Activated T-helper 2 cell treated with anti-CD3 and anti-CD28 coated beads, Interferon-gamma antibody, Interleukin-2, Interleukin-4, amounts not matched to agents 10 μg/mL and 5 μg/mL and 100 μg/mL, durations not matched to agents 14 hours and 24 hours and 36 hours (primary cell): ENCODE data around the gene CCDC170. TPM values are rescaled to one million over a fixed set of nuclear protein-coding genes. Genes with fewer than 3 reads are reported as not detected.
"Not testable (repeated sequence)": the region's sequence is repeated elsewhere in the genome, so short reads cannot be mapped to it uniquely, and the experiment has no call there.

Source experiments
- DNase-seq: peaks from one replicate; pipeline ENCODE4 v3.0.0; 2021; ENCODE audit warnings: low spot score
- H3K27ac Mint-ChIP-seq: one replicate; pipeline ENCODE4 v1.8.0; 2021; ENCODE audit warnings: mixed read lengths
- H3K27me3 Mint-ChIP-seq: one replicate; pipeline ENCODE4 v1.8.0; 2021; ENCODE audit warnings: low read depth, mixed read lengths
- H3K36me3 Mint-ChIP-seq: one replicate; pipeline ENCODE4 v1.8.0; 2021; ENCODE audit warnings: low read depth, mixed read lengths
- H3K4me1 Mint-ChIP-seq: one replicate; pipeline ENCODE4 v1.8.0; 2021; ENCODE audit warnings: low read depth, mixed read lengths
- H3K4me3 Mint-ChIP-seq: one replicate; pipeline ENCODE4 v1.8.0; 2021; ENCODE audit warnings: low read depth, mild to moderate bottlenecking, moderate library complexity, mixed read lengths
- H3K9me3 Mint-ChIP-seq: one replicate; pipeline ENCODE4 v1.8.0; 2021; ENCODE audit warnings: mixed read lengths
- intact Hi-C: fragments of 100-400 bp; cut with micrococcal nuclease; formaldehyde crosslinking; loops from one replicate; pipeline ENCODE4 v1.15.1; 2023
- total RNA-seq: library from RNA; stranded (reverse); gene quantifications from 2 replicates; pipeline ENCODE4 v1.2.3, GENCODE V29; 2022

Gene CCDC170
- total RNA-seq, 1 donor from 2014 or later = not detected

DNA sequence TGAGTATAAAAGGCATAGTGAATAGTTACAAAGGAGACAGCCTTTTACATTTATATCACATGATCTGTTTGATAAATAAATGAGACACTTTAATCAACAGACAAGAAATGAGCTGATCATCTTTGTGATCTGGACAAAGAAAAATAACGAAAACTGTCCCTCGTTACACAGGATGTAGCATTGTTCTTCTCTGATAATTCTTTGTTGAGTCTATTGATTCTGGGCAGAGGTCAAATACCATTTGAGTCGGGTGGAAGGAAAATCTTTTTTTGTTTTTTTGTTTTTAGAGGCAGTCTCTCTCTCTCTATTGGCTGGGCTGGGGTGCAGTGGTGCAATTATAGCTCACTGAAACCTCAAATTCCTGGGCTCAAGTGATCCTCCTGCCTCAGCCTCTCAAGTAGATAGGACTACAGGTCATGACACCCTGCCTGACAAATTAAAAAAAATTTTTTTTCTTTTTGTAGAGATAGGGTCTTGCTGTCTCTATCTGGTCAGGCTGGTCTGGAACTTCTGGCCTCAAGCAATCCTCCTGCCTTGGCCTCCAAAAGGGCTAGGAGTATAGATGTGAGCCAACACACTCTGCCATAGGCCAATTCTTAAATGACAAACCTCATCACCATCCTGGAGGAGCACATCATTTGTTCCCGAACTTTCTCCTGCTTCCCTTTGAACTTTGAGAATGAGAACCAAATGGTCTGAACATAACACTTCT is 41.8 kb downstream of the CCDC170 start:
- intact Hi-C loops = no loop called here
- Mint-ChIP-seq H3K36me3 (no peaks in the 10 kb centered on the region), H3K4me1 (no peaks in the 10 kb centered on the region), H3K27me3 (peaks cover 5% of the 10 kb centered on the region), H3K9me3 (peaks cover 9% of the 10 kb centered on the region), H3K27ac (no peak overlapping the region), H3K4me3 (no peak overlapping the region)
- no peak for DNase-seq

DNA sequence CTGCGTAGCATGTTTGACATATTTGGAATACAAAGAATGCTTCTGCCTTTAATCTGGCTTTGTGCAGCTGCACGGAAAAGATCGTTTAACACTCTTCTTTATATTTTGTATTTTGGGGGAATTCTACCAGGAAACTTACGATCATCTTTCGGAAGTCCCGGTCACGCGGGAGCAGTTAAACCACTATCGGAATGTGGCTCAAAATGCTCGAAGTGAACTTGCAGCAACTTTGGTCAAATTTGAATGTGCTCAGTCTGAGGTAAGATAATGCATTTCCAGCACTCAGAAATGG is 42.3 kb downstream of the CCDC170 start:
- Mint-ChIP-seq H3K4me3 (no peak overlapping the region), H3K27ac (no peak overlapping the region), H3K9me3 (peaks cover 13% of the 10 kb centered on the region), H3K4me1 (no peaks in the 10 kb centered on the region), H3K27me3 (peaks cover 5% of the 10 kb centered on the region), H3K36me3 (no peaks in the 10 kb centered on the region)
- DNase-seq = no peak
- intact Hi-C loops = no loop called here

DNA sequence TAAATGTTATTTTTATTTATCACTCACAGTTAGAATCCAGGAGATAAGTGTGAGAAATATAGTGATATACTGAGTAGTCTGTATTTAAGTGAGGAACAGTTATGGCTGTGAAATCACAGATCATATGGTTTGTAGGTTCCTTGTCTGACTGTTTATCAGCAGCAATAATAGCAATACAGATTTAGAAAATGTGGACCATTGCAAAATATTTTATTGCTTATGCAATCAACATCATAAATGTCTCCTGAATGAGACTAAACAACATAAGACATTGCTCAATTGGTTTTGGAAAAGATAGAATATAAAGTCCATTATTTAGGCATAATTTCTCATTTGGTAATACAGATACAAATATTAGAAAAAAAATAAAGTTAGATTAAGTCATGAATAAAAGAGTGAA is 43.7 kb downstream of the CCDC170 start:
- intact Hi-C loops = no loop called here
- H3K27ac Mint-ChIP-seq = no peak overlapping the region
- peaks cover 5% of the 10 kb centered on the region for H3K27me3 Mint-ChIP-seq
- H3K4me1 Mint-ChIP-seq = no peaks in the 10 kb centered on the region
- H3K4me3 Mint-ChIP-seq = no peak overlapping the region
- H3K9me3 Mint-ChIP-seq = peaks cover 15% of the 10 kb centered on the region
- DNase-seq = no peak
- H3K36me3 Mint-ChIP-seq = no peaks in the 10 kb centered on the region

DNA sequence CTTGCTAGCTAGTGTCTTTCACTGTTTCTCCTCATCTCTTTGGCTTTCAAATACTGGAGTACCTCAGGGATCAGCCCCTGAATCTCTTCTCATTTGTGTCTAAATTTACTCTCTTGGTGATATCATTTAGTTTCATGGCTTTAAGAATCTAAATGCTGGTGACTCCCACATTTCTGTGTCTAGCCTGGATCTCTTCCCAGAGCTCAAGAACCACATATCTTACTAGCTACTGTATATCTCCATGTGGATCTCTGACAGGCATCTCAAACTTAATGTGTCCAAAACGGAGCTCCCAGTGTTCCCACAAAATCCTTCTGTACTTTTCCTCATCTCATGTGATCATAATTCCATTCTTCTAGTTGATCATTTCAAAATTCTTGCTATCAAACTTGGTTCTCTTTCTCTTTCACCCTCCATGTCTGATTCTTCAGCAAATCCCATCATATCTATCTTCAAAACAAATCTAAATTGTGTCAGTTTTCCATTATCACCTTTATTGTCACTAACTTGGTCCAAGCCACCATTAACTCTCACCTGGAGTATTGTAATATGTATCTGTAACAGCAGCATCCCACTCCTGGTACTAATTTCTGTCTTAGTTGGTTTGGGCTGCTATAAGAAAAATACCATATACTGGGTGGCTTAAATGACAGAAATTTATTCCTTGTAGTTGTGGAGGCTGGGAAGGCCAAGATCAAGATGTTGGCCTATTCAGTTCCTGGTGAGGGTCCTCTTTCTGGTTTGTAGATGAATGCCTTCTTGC is 45.9 kb downstream of the CCDC170 start:
- peaks cover 15% of the 10 kb centered on the region for H3K9me3 Mint-ChIP-seq
- intact Hi-C loops = no loop called here

DNA sequence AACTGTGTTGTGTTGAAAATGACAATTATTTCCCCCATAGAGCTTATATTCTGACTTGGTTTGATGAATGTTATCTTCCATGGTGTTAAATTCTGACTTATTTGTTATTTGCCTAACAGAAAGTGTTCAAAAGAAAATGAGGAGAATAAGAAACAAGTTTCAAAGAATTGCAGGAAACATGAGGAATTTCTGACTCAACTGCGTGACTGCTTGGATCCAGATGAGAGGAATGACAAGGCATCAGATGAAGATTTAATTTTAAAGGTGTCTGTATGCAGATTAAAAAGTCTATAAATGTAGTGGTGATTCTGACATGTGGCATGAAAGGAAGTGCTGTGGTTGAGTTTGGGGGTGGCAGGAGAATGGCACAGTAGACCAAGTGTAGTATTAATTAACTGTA is 50.6 kb downstream of the CCDC170 start:
- intact Hi-C loops = no loop called here
- DNase-seq = no peak
- Mint-ChIP-seq H3K4me3 (no peak overlapping the region), H3K4me1 (no peaks in the 10 kb centered on the region), H3K9me3 (peaks cover 11% of the 10 kb centered on the region), H3K27ac (no peak overlapping the region), H3K36me3 (no peaks in the 10 kb centered on the region), H3K27me3 (no peaks in the 10 kb centered on the region)

More for the DNA sequence above, 45.9 kb downstream of the CCDC170 start:
- no peaks in the 10 kb centered on the region for H3K4me1 Mint-ChIP-seq
- no peak overlapping the region for H3K4me3 Mint-ChIP-seq
- peaks cover 5% of the 10 kb centered on the region for H3K27me3 Mint-ChIP-seq
- H3K36me3 Mint-ChIP-seq = no peaks in the 10 kb centered on the region
- no peak overlapping the region for H3K27ac Mint-ChIP-seq
- no peak for DNase-seq

DNA sequence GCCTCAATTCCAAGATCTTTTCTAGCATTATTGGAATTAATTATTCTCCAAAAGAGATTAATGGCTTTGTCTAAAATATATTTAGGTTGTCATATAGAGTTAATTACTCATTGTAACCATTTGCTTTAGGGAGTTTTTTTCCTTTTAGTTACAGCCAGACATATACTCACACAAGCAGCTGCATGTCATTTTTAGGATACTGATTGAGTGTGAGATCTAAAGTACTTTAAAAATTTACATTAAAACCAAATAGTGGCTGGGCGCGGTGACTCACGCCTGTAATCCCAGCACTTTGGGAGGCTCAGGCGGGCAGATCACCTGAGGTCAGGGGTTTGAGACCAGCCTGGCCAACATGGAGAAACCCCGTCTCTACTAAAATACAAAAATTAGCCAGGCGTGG is 51.1 kb downstream of the CCDC170 start:
- H3K27ac Mint-ChIP-seq, H3K27me3 Mint-ChIP-seq, H3K4me3 Mint-ChIP-seq, H3K36me3 Mint-ChIP-seq, H3K9me3 Mint-ChIP-seq, intact Hi-C loops, H3K4me1 Mint-ChIP-seq, DNase-seq: not testable (repeated sequence)

DNA sequence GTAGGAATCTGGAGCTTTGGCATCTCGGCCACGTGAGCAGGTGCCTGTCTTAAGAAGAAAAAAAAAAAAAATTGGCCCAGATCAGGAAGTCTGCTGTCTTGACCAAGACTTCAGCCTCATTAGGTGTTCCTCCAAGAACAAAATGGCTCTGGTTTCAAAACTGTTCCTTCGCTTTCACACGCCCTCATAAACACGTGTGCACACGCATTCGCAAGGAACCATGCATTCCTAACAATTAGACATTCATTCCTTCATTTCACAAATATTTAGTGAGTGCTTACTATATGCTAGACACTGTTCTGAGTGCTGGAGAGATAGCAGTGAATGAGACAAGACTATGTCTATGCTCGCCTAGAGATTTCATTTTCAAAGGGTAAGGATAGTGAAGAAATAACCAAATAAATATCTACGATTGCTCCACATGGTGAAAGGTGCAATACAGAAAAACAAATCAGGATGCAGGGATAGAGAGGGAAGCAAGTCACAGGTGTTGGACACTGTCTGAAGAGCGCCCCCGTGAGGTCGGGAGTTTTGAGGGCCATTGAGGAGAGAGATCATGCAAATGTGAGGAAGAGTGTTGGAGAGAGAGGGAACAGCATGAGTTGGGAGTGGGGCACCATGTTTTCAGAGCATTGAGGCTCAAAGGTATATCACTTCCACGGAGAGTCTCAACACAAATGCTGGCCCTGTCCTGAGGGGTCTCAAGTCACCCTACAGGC is 53.3 kb downstream of the CCDC170 start:
- intact Hi-C loops = no loop called here
- H3K9me3 Mint-ChIP-seq = no peaks in the 10 kb centered on the region
- H3K4me1 Mint-ChIP-seq = peaks cover 3% of the 10 kb centered on the region
- DNase-seq = no peak
- no peaks in the 10 kb centered on the region for H3K27me3 Mint-ChIP-seq
- no peaks in the 10 kb centered on the region for H3K36me3 Mint-ChIP-seq
- no peak overlapping the region for H3K4me3 Mint-ChIP-seq
- no peak overlapping the region for H3K27ac Mint-ChIP-seq

DNA sequence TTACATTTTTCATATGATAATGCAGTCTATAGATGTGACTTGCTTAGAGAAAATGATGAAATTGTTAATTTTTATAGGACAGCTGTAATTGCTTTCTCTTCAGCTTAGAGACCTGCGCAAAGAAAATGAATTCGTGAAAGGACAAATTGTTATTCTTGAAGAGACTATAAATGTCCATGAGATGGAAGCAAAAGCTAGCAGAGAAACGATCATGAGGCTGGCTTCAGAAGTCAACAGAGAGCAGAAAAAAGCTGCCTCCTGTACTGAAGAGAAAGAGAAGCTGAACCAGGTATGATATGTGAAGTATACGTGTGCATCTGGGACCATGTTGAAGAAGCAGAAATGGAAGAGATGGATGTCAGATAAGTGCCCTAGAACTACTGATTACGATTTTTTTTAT is 54.4 kb downstream of the CCDC170 start:
- H3K36me3 Mint-ChIP-seq = no peaks in the 10 kb centered on the region
- H3K27me3 Mint-ChIP-seq = no peaks in the 10 kb centered on the region
- H3K4me1 Mint-ChIP-seq = peaks cover 3% of the 10 kb centered on the region
- H3K27ac Mint-ChIP-seq = no peak overlapping the region
- DNase-seq = no peak
- no peak overlapping the region for H3K4me3 Mint-ChIP-seq
- H3K9me3 Mint-ChIP-seq = no peaks in the 10 kb centered on the region
- intact Hi-C loops = no loop called here

DNA sequence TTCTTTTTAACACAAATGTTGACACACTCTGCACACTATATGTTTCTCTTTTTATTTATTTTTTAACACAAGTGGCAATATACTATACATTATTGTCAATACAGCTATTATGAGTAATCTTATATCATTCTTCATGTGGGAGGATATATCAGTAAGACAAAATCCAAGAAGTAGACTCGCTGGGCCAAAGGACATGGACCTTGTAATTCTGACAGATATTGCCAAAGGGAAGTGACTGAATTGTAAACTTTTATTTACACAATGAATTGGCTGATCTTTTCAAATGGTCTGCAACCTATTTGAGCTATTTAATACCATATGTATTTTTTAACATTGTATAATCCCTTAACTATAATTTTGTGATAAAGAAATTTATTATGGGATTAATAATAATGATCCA is 56.0 kb downstream of the CCDC170 start:
- Mint-ChIP-seq H3K27me3 (no peaks in the 10 kb centered on the region), H3K36me3 (no peaks in the 10 kb centered on the region), H3K27ac (no peak overlapping the region), H3K4me3 (no peak overlapping the region), H3K4me1 (peaks cover 3% of the 10 kb centered on the region), H3K9me3 (no peaks in the 10 kb centered on the region)
- intact Hi-C loops = no loop called here
- no peak for DNase-seq

DNA sequence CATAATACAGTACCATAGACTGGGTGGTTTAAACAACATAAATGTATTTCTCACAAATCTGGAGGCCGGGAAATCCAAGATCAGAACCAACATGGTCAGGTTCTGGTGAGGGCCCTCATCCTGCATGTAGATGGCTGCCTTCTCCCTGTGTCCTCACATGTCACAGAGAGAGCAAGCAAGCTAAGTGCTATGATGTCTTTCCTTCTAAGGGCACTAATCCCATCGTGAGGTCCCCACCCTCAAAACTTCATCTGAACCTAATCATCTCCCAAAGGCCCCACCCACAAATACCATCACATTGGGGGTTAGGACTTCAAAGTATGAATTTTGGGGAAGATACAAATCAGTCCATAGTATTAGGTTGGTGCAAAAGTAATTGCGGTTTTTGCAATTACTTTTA is 56.8 kb downstream of the CCDC170 start:
- H3K4me3 Mint-ChIP-seq = no peak overlapping the region
- H3K4me1 Mint-ChIP-seq = peaks cover 3% of the 10 kb centered on the region
- no peaks in the 10 kb centered on the region for H3K27me3 Mint-ChIP-seq
- DNase-seq = no peak
- H3K9me3 Mint-ChIP-seq = no peaks in the 10 kb centered on the region
- H3K36me3 Mint-ChIP-seq = no peaks in the 10 kb centered on the region
- no peak overlapping the region for H3K27ac Mint-ChIP-seq
- intact Hi-C loops = no loop called here

DNA sequence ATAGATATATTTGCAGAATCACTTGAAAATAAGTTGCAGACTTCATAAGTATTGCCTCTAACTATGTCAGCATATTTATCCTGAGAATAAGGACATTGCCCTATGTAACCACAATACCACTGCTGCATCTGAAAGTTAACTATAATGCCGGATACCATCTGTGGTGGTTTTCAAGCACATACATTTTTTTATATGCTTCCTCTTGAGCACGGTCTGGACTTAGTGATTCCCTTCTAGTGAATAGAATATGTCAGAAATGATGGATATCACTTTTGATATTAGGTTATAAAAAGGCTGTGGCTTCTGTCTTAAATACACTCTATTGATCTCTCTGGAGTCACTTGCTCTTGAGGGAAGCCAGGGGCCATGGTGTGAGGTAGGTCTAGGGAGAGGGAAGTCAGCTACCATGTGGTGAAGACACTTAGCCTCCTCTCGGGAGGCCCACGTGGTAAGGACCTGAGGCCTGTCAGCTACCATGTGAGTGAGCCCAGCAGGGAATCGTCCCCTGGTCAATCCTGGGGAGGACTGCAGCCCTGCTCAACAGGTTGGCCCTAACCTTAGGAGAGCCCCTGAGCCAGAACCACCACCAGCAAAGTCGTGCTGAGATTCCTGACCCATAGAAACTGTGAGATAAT is 57.5 kb downstream of the CCDC170 start:
- H3K9me3 Mint-ChIP-seq = no peaks in the 10 kb centered on the region
- peaks cover 3% of the 10 kb centered on the region for H3K4me1 Mint-ChIP-seq
- no peaks in the 10 kb centered on the region for H3K27me3 Mint-ChIP-seq
- H3K36me3 Mint-ChIP-seq = no peaks in the 10 kb centered on the region
- no peak overlapping the region for H3K27ac Mint-ChIP-seq
- H3K4me3 Mint-ChIP-seq = no peak overlapping the region
- no peak for DNase-seq
- intact Hi-C loops = no loop called here

DNA sequence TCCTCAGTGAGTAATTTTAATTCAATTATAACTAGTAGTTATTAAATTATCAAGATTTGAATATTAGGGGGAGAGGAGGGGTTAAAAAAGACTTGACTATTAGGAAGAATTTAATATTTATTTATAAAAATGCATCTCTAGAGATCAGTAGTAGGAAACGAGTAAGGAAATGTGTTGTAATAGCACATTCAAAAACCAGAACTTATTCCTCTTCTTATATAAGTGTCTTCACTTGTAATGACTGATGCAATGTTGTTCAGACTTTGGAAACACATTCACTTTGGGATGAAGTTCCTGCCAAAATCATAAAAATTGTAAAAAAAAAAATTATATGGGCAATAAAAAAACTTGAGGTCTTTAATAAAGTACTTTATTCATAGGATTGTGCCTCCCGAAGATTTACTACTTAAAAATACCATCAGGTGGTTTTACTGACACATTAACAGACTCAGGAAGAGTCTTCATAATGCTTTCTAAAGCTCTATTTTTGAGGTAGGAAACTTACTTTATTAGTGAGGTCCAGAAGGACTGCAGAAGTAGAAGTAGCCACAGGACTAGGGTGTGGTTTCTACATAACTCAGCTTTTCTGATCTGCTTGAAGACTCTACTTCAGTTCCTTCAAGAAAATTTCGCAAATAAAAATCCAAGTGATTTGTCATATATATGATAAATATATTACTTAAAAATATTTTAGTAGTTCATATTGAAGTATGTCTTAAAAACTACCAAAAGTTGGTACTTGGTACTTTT is 59.8 kb downstream of the CCDC170 start:
- H3K9me3 Mint-ChIP-seq = peaks cover 5% of the 10 kb centered on the region
- no peak for DNase-seq
- H3K36me3 Mint-ChIP-seq = no peaks in the 10 kb centered on the region
- intact Hi-C loops = no loop called here
- H3K27me3 Mint-ChIP-seq = no peaks in the 10 kb centered on the region
- H3K4me3 Mint-ChIP-seq = no peak overlapping the region
- H3K4me1 Mint-ChIP-seq = peaks cover 3% of the 10 kb centered on the region
- no peak overlapping the region for H3K27ac Mint-ChIP-seq
